HG02973 (cell line): ENCODE results near the gene PTPN14.
A peak's percentile ranks its signal among the peaks of the same experiment; 100 is the strongest.

Source experiments
- ATAC-seq: cut with Tn5 transposase; IDR thresholded peaks from one replicate; pipeline ENCODE4 v1.9.1; 2021; ENCODE audit warnings: moderate library complexity; ENCODE audit not compliant: unreplicated experiment

Gene PTPN14

GRCh38 chr1:214438075-214438474 lies 113.3 kb downstream of the PTPN14 start:
- no peak for ATAC-seq

- no peak for ATAC-seq
Observed at GRCh38 chr1:214435867-214436266, 115.5 kb downstream of the PTPN14 start.

GRCh38 chr1:214432245-214432644 lies 119.2 kb downstream of the PTPN14 start:
- no peak for ATAC-seq

- no peak for ATAC-seq
Observed at GRCh38 chr1:214429951-214430770, 121.2 kb downstream of the PTPN14 start.

- peak; percentile 95 for ATAC-seq
Observed at GRCh38 chr1:214427871-214428277, 123.5 kb downstream of the PTPN14 start.

GRCh38 chr1:214426426-214426812 lies 125.0 kb downstream of the PTPN14 start:
- ATAC-seq: no peak

- no peak for ATAC-seq
Observed at GRCh38 chr1:214425716-214426425, 125.5 kb downstream of the PTPN14 start.

- no peak for ATAC-seq
Observed at GRCh38 chr1:214425101-214425500, 126.3 kb downstream of the PTPN14 start.

- ATAC-seq: no peak
Observed at GRCh38 chr1:214423045-214423444, 128.4 kb downstream of the PTPN14 start.

- no peak for ATAC-seq
Observed at GRCh38 chr1:214422137-214422671, 129.2 kb downstream of the PTPN14 start.

- ATAC-seq: no peak
Observed at GRCh38 chr1:214420833-214421232, 130.6 kb downstream of the PTPN14 start.

- ATAC-seq: no peak
Observed at GRCh38 chr1:214420341-214420740, 131.1 kb downstream of the PTPN14 start.

- ATAC-seq: no peak
Observed at GRCh38 chr1:214419650-214420049, 131.8 kb downstream of the PTPN14 start.

GRCh38 chr1:214418391-214418790 lies 133.0 kb downstream of the PTPN14 start:
- no peak for ATAC-seq

- no peak for ATAC-seq
Observed at GRCh38 chr1:214417545-214418210, 133.7 kb downstream of the PTPN14 start.

GRCh38 chr1:214416858-214417257 lies 134.5 kb downstream of the PTPN14 start:
- ATAC-seq: no peak

- no peak for ATAC-seq
Observed at GRCh38 chr1:214416417-214416816, 135.0 kb downstream of the PTPN14 start.

- no peak for ATAC-seq
Observed at GRCh38 chr1:214415131-214415530, 136.3 kb downstream of the PTPN14 start.

- no peak for ATAC-seq
Observed at GRCh38 chr1:214414691-214415090, 136.7 kb downstream of the PTPN14 start.

GRCh38 chr1:214413315-214413714 lies 138.1 kb downstream of the PTPN14 start:
- ATAC-seq: no peak

GRCh38 chr1:214404571-214405213 lies 146.7 kb downstream of the PTPN14 start:
- ATAC-seq: peak; percentile 17
